IMR-90 (cell line): ENCODE measurements around the gene PITPNC1.

Experiments
- CEBPB ChIP-seq: IDR thresholded peaks from 2 replicates; pipeline ENCODE4 v1.6.1; 2012; ENCODE audit warnings: low read depth, low read length, improper control_type of control experiment
- MAZ ChIP-seq: IDR thresholded peaks from 2 replicates; pipeline ENCODE4 v1.6.1; 2012; ENCODE audit warnings: low read depth, mild to moderate bottlenecking, low read length, improper control_type of control experiment, moderate library complexity, borderline replicate concordance
- MXI1 ChIP-seq: IDR thresholded peaks from 2 replicates; pipeline ENCODE4 v1.6.1; 2012; ENCODE audit warnings: low read depth, mild to moderate bottlenecking, low read length, moderate library complexity, borderline replicate concordance
- POLR2A ChIP-seq: IDR thresholded peaks from 2 replicates; pipeline ENCODE4 v1.6.1; 2012; ENCODE audit warnings: mild to moderate bottlenecking, low read depth, low read length
- RAD21 ChIP-seq: IDR thresholded peaks from 2 replicates; pipeline ENCODE4 v1.6.1; 2012; ENCODE audit warnings: low read length, improper control_type of control experiment
- RFX5 ChIP-seq: IDR thresholded peaks from 2 replicates; pipeline ENCODE4 v1.8.0; 2012; ENCODE audit warnings: low read depth, mild to moderate bottlenecking, low read length, moderate library complexity
- TF ChIP-seq, protein P1 (sequence below): conservative IDR thresholded peaks from 2 replicates; pipeline ENCODE4 v1.5.1; 2012; ENCODE audit warnings: mild to moderate bottlenecking, low read depth, low read length, improper control_type of control experiment

DNA sequence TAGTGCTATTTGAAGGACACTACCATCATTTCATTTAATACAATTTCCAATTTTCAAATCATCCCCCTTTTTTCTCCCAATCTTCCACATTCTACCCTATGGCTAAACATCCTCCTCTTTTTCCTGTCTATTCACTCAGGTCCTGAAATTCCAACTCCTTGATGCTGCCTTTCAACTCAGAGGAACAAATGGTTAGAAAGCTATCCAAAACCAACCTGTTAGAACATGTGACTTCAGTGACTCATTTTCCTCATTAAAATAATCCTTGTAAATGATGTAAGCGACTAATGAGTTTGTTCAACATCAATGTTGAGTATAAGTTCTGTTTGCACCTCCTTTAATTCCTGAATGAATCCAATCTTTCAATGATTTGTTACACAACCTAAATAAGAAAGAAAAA lies 16.2 kb upstream of the PITPNC1 start:
- TF ChIP-seq POLR2A, result no peak
- no peak for TF ChIP-seq RFX5
- TF ChIP-seq, protein P1, sequence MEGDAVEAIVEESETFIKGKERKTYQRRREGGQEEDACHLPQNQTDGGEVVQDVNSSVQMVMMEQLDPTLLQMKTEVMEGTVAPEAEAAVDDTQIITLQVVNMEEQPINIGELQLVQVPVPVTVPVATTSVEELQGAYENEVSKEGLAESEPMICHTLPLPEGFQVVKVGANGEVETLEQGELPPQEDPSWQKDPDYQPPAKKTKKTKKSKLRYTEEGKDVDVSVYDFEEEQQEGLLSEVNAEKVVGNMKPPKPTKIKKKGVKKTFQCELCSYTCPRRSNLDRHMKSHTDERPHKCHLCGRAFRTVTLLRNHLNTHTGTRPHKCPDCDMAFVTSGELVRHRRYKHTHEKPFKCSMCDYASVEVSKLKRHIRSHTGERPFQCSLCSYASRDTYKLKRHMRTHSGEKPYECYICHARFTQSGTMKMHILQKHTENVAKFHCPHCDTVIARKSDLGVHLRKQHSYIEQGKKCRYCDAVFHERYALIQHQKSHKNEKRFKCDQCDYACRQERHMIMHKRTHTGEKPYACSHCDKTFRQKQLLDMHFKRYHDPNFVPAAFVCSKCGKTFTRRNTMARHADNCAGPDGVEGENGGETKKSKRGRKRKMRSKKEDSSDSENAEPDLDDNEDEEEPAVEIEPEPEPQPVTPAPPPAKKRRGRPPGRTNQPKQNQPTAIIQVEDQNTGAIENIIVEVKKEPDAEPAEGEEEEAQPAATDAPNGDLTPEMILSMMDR, result no peak
- TF ChIP-seq MAZ, result no peak
- TF ChIP-seq CEBPB, result no peak
- TF ChIP-seq RAD21, result no peak
- TF ChIP-seq MXI1, result no peak
